CD4-positive, alpha-beta T cell treated with Interleukin-10 for 1 hour (primary cell): ENCODE data around the gene CNRIP1.
A peak's percentile ranks its signal among the peaks of the same experiment; 100 is the strongest.

ENCODE experiments used
- DNase-seq: peaks from one replicate; pipeline ENCODE4 v3.0.0-alpha.2; 2020

Gene CNRIP1

GRCh38 chr2:68291314-68291713 is 28.4 kb downstream of the CNRIP1 start:
- DNase-seq: no peak

GRCh38 chr2:68290901-68291300 is 28.8 kb downstream of the CNRIP1 start:
- DNase-seq: no peak

- no peak for DNase-seq
These were observed 31.9 kb downstream of the CNRIP1 start for GRCh38 chr2:68287580-68288441.

DNA sequence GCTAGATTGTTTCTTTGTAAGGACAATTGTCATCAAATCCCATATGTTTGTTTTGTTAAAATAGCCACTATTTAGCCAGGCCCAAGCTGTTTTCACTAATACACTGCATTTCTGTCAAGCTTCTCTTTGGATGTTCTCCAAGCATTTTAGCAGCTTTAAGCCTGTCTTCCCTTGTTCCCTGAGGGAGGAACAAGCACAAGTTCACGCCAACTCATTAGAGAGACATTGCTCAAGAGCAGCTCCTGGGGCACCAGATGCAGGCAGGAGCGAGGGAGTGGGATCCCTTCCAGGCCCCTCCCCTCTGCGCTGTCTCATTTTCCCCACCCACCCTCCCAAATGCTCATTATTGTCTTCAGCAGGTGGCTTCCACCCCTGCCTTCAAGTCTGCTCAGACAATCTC is 34.9 kb downstream of the CNRIP1 start:
- DNase-seq: no peak

DNA sequence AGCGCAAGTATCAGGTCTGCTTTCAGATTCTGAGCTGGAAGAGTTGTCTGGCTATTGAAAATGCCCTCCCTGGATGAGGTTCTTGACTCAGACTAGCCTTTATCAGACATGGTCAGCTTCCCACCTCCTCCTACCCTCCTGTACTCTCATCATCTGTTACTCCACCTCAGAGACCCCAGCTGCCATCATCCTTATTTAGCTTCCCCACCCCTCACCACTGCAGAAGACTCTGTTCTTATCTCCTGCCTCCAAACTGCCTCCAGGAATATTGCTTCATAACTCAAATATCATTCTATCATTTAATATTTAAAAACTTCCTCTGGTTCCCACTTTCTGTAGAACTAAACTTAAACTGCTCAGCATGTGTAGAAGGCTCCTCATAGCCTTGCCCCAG is 36.3 kb downstream of the CNRIP1 start:
- no peak for DNase-seq

- DNase-seq: peak; percentile 60
These were observed 36.8 kb downstream of the CNRIP1 start for GRCh38 chr2:68282811-68283418.

DNA sequence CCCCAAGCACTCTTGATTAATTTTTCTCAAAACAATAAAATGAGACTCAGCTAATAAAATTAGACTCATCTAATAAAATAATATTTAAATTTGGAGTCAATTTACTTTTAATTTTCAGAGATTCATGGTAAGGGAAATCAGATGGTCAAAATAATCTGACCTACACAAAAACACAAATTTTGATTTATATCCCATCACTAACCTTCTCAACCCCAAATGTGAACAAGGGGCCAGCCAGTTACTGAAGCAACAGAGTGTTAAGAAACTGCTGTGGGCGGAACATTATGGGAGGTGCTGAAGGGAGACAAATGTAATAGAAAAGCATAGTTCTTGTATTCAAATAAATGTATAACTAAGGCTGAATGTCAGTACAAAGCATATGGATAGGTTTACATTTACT is 39.0 kb downstream of the CNRIP1 start:
- DNase-seq: no peak

DNA sequence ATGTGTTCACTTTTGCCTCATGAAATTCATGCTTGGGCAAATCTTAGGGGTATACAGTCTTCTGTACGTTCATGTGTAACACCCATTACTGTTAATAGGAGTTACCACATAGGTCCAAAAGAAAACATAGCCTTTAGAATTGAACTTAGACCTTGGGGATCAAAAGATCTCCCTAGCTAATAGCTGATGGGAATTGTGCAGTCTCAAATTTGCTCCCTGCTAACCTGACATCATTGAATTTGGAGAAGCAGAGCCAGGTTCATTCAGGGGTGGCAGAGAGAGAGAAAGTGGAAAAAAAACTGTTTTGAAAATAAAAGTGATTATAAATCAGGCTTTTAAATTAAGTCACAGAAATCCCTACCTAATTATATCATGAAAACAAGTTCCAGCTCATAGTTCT is 39.4 kb downstream of the CNRIP1 start:
- DNase-seq: no peak

DNA sequence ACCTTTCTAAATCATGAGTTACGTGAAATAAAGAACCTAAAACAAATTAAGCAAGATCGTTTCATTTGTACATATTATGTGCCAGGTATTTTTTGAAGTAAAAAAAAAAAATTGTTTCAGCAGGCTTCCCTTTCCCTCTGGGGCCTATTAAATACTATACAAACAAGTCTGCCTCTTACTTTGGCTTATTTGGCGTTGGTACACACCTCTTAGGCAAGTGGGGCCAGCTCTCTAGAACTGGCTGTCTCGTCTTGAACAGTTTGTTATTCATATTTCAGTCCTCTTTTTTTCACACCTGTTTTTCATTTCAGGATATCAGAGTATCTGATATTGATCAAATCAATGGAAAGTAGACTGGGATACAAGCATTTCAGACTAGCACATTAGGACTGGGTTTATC is 40.1 kb downstream of the CNRIP1 start:
- no peak for DNase-seq

DNA sequence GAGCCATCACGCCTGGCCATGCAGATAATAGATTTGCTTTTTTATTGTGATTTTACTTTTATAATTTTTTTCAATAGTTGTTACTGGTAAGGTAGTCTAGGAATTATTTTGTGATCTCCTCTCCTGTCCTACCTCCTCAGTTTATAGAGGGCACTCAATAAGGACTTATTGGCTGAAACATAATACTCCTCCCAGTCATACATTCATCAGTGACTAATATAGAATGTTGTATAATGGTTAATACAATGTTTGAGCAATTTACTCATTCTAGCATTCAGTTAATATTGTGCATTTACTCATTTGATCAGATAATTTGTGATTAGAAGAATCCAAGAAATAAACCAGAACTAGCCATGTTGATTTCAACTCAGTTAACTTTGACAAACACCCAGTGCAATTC is 41.6 kb downstream of the CNRIP1 start:
- no peak for DNase-seq

- no peak for DNase-seq
These were observed 45.7 kb downstream of the CNRIP1 start for GRCh38 chr2:68274022-68274421.

- DNase-seq: no peak
These were observed 47.3 kb downstream of the CNRIP1 start for GRCh38 chr2:68272246-68272994.

- DNase-seq: no peak
These were observed 53.1 kb downstream of the CNRIP1 start for GRCh38 chr2:68266655-68267054.

DNA sequence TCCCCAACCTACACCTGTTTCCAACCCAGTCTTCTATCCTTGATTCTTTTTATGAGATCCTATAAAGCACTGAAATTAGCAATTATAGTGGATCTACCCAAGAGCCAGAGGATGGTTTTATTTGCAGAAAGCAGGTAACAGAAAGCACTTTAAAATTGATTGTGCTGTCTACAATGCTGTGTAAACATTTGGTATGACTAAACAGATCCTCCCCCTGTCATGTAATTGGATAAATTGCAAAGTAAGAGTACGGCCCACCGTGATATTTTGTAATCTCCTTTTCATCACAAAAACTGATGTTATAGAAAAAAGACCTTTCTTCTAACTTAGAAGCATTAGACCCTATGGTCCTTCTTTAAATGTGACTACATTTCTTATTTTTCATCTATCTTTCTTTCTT is 56.1 kb downstream of the CNRIP1 start:
- no peak for DNase-seq

DNA sequence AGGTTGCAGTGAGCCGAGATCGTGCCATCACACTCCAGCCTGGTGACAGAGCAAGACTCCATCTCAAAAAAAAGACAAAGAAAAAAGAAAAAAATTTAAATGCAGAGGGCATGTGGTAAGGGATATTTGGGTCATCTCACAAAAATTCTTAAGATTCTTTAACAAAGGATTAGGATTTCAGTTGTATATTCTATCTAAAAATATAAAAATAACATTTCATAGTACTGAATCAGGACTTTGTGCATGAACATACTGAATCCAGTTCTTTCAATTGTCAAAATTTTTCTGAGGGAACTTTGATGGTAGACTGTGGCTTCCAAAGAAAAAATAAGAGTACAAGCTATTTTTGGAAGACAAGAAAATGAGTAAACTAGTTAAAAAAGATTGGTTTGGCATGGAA is 60.9 kb downstream of the CNRIP1 start:
- no peak for DNase-seq

- DNase-seq: no peak
These were observed 63.7 kb downstream of the CNRIP1 start for GRCh38 chr2:68256093-68256450.

DNA sequence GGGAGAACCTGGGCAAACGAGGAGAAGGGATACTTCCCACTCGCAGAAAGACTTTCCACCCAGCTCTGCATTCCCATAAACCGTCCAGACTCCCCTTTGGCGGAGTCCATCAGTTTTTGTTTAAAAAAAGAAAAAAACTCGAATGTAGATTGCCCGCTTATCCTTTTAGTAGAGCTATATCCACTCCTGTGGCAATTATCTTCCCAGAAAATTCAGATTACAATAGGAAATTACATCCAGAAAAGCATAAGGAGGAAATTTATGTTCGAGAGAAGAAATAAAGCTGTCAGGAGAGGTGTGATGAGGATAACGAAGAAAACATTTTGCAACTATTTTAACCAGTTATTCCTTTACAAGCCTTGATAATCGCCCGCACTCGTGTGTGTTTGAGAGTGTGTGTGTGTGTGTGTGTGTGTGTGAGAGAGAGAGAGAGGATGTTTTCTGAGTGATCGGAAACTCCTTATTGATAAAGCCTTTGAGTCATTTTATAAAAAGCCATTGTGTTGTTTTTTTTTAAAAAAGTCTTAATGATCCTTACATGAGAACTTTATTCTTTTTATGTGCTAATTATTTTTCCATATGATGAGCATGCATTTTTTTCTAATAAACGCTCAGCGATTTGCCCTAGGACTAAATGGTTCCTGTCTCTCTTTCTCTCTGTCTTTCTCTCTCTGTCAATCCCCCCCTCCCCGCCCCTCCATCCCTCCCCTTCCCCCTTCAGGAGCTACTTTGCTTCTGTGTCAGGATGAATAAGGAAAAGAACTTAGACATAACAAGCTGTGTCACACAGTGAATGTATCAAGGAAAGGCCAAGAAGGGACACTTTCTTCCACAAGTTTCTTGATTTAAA is 66.3 kb downstream of the CNRIP1 start:
- DNase-seq: peak; percentile 60

- DNase-seq: peak; percentile 95
These were observed 67.1 kb downstream of the CNRIP1 start, which contains the start of gene PPP3R1 for GRCh38 chr2:68252400-68253218. Gene PPP3R1 (minus strand): TSS chr2:68252532. CDS start chr2:68252127, 405 bp downstream.

DNA sequence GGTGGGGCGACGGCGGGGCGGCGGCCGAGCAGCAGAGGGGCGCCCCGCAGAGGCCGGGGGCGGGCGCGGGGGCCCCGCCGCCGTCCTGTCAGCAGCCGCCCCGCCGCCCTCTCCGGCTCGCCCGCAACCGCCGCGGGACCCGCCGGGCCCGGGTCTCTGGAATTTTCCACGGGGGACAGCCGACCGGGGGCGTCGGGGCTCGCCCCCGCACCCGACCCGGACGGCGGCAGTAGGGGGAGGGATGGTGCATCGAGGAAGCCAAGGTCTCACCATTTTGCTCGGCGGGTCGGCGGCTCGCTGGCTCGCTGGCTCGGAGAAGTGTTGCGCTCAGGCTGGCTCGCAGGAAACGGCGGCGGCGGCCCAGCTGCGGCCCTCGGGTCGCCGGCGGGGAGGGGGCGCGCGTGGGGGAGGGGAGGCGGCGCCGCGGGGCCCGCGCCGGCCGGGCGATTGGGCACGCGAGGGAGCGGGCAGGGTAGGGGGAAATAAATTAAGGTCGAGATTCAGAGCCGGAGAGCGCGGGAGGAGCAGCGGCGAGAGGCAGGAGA is 67.8 kb downstream of the CNRIP1 start:
- DNase-seq: peak; percentile 42

GRCh38 chr2:68251187-68251854 is 68.4 kb downstream of the CNRIP1 start:
- peak; percentile 90 for DNase-seq

DNA sequence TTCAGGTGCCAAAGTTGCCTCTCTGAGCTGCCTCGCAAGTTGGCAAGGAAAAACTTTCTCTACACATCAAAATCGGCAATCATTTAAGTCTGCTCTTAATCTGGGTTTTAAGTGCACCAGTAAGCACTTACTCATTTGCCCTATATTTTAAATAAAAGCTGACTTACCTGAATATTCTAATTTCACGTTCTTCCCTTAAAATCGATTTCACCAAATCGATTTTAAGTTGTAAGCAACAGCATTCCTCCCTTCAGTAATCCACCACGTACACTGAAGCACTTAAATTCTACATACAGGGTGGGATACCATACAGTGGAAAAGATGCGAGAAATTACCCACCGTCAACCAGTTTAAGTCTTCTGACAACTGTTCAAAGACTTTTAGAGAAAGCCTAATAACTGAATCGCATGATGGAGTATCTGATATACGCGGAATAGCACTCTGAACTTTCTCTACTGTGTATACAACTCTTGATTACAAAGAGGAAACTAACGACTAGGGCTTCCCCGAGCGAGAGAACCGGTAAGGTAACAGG is 69.0 kb downstream of the CNRIP1 start:
- no peak for DNase-seq
